Fibroblast of lung (primary cell): ENCODE measurements around the gene GALNT2. TPM values are rescaled to one million over a fixed set of nuclear protein-coding genes. Genes with fewer than 3 reads are reported as not detected.
A peak's percentile ranks its signal among the peaks of the same experiment; 100 is the strongest.

ENCODE experiments used
- DNase-seq, 2 donors: peaks; one replicate each; pipeline versions ENCODE4 v3.0.0 to v3.0.0-alpha.2; 2010; ENCODE audit warnings: low read depth in 2 of 2
- H2AFZ ChIP-seq: 2 replicates; pipeline ENCODE4 v1.5.1; 2012; ENCODE audit warnings: low read length, control low read depth, inconsistent platforms
- H3K27ac ChIP-seq: 2 replicates; pipeline ENCODE4 v1.5.1; 2011; ENCODE audit warnings: low read length, control low read depth; ENCODE audit not compliant: insufficient read depth
- H3K27me3 ChIP-seq: 2 replicates; pipeline ENCODE4 v1.5.1; 2011; ENCODE audit warnings: mild to moderate bottlenecking, low read length; ENCODE audit not compliant: control insufficient read depth, insufficient read depth
- H3K36me3 ChIP-seq: 2 replicates; pipeline ENCODE4 v1.5.1; 2011; ENCODE audit warnings: low read length; ENCODE audit not compliant: control insufficient read depth, insufficient read depth
- H3K4me1 ChIP-seq: 2 replicates; pipeline ENCODE4 v1.5.1; 2011; ENCODE audit warnings: low read length; ENCODE audit not compliant: control insufficient read depth, insufficient read depth; ENCODE audit errors: extremely low read depth
- H3K4me2 ChIP-seq: 2 replicates; pipeline ENCODE4 v1.5.1; 2011; ENCODE audit warnings: low read length, control low read depth; ENCODE audit not compliant: insufficient read depth; ENCODE audit errors: extremely low read depth
- H3K4me3 ChIP-seq, 4 experiments: fragments of 200-600 bp in 1 of 4; sonication (generic) in 1 of 4; replicated peaks in 1 of 4; 2 replicates each; pipeline ENCODE4 v1.5.1; 2011 to 2016; ENCODE audit warnings: low read length in 4 of 4, low read depth in 3 of 4, mild to moderate bottlenecking in 3 of 4, control low read depth in 2 of 4, inconsistent platforms in 1 of 4, mixed read lengths in 1 of 4; ENCODE audit not compliant: insufficient read depth in 1 of 4; ENCODE audit errors: control extremely low read depth in 1 of 4
- H3K79me2 ChIP-seq: 2 replicates; pipeline ENCODE4 v1.5.1; 2012; ENCODE audit warnings: mild to moderate bottlenecking, low read length, inconsistent platforms; ENCODE audit not compliant: control insufficient read depth, insufficient read depth
- H3K9ac ChIP-seq: 2 replicates; pipeline ENCODE4 v1.5.1; 2011; ENCODE audit warnings: mild to moderate bottlenecking, low read length, control low read depth; ENCODE audit not compliant: insufficient read depth
- H3K9me3 ChIP-seq: 2 replicates; pipeline ENCODE4 v1.5.1; 2012; ENCODE audit warnings: low read depth, low read length; ENCODE audit not compliant: control insufficient read depth, insufficient read depth
- H4K20me1 ChIP-seq: 2 replicates; pipeline ENCODE4 v1.5.1; 2011; ENCODE audit warnings: low read length; ENCODE audit not compliant: control insufficient read depth, insufficient read depth; ENCODE audit errors: extremely low read depth
- CTCF ChIP-seq, 2 donors: IDR thresholded peaks in 1 of 2; conservative IDR thresholded peaks in 1 of 2; 1 replicate in 1 of 2; 2 replicates in 1 of 2; pipeline ENCODE4 v1.5.1; 2011 to 2012; ENCODE audit warnings: low read length in 2 of 2, control low read depth in 1 of 2, inconsistent platforms in 1 of 2, low read depth in 1 of 2, mild to moderate bottlenecking in 1 of 2
- EZH2 ChIP-seq: IDR thresholded peaks from 2 replicates; pipeline ENCODE4 v1.5.1; 2012; ENCODE audit warnings: low read length, control low read depth, mild to moderate bottlenecking; ENCODE audit errors: missing control alignments
- polyA plus RNA-seq, 2 donors: library from polyadenylated mRNA; depleted of rRNA in 1 of 2; stranded (reverse) in 1 of 2; unstranded in 1 of 2; fragments of >200 nt; gene quantifications; 2 replicates each; pipeline ENCODE4 v1.2.1, GENCODE V29; 2011 to 2012; ENCODE audit warnings: missing spikeins in 1 of 2
- total RNA-seq: library from RNA; depleted of rRNA; stranded (reverse); fragments of >200 nt; gene quantifications from 2 replicates; pipeline ENCODE4 v1.2.1, GENCODE V29; 2014

Gene GALNT2
- total and polyA plus RNA-seq, 2 donors (not counting 1 experiment from before 2014, with no cell fraction given), result 106 to 115 TPM

- peak in 1 of 2 donors; percentile 10 for DNase-seq
- no peak overlapping the region for H3K27ac ChIP-seq
- no peak for TF ChIP-seq CTCF (conservative IDR thresholded peaks at IDR 0.05 in 1 of 2, IDR thresholded peaks at IDR 0.05 in 1 of 2; ENCODE audit: low read depth in 1 of 2, low read length in 2 of 2)
- no peak for TF ChIP-seq EZH2
- no peak overlapping the region for H3K4me2 ChIP-seq
- H3K9ac ChIP-seq, result no peak overlapping the region
- no peak overlapping the region for H2AFZ ChIP-seq
- no peaks in the 10 kb centered on the region for H4K20me1 ChIP-seq
- no peaks in the 10 kb centered on the region for H3K36me3 ChIP-seq
- no peak overlapping the region for H3K4me3 ChIP-seq
- H3K9me3 ChIP-seq, result no peaks in the 10 kb centered on the region
- no peaks in the 10 kb centered on the region for H3K79me2 ChIP-seq
- H3K27me3 ChIP-seq, result no peaks in the 10 kb centered on the region
- no peaks in the 10 kb centered on the region for H3K4me1 ChIP-seq
These were observed 35.9 kb upstream of the GALNT2 start for GRCh38 chr1:230031131-230031530.

- Histone ChIP-seq H3K27ac (no peak overlapping the region), H4K20me1 (no peaks in the 10 kb centered on the region), H3K4me1 (no peaks in the 10 kb centered on the region), H3K36me3 (no peaks in the 10 kb centered on the region), H3K4me2 (no peak overlapping the region), H3K9me3 (no peaks in the 10 kb centered on the region), H3K79me2 (no peaks in the 10 kb centered on the region), H3K27me3 (no peaks in the 10 kb centered on the region), H3K4me3 (no peak overlapping the region), H3K9ac (no peak overlapping the region), H2AFZ (no peak overlapping the region)
- no peak for TF ChIP-seq CTCF (conservative IDR thresholded peaks at IDR 0.05 in 1 of 2, IDR thresholded peaks at IDR 0.05 in 1 of 2; ENCODE audit: low read depth in 1 of 2, low read length in 2 of 2)
- TF ChIP-seq EZH2, result no peak
- no peak for DNase-seq
These were observed 34.3 kb upstream of the GALNT2 start for GRCh38 chr1:230032516-230033281.

- no peak for DNase-seq
- Histone ChIP-seq H3K36me3 (no peaks in the 10 kb centered on the region), H3K9me3 (no peaks in the 10 kb centered on the region), H3K27me3 (no peaks in the 10 kb centered on the region), H4K20me1 (no peaks in the 10 kb centered on the region), H3K9ac (no peak overlapping the region), H3K4me3 (no peak overlapping the region), H3K4me2 (no peak overlapping the region), H3K27ac (no peak overlapping the region), H3K79me2 (no peaks in the 10 kb centered on the region), H2AFZ (no peak overlapping the region), H3K4me1 (no peaks in the 10 kb centered on the region)
- no peak for TF ChIP-seq CTCF (conservative IDR thresholded peaks at IDR 0.05 in 1 of 2, IDR thresholded peaks at IDR 0.05 in 1 of 2; ENCODE audit: low read depth in 1 of 2, low read length in 2 of 2)
- TF ChIP-seq EZH2, result no peak
These were observed 29.8 kb upstream of the GALNT2 start for GRCh38 chr1:230037261-230037660.
